GM23338 (cell line): ENCODE results near the gene C4orf33.

ENCODE experiments used
- POLR2AphosphoS5 ChIP-seq: IDR thresholded peaks from 2 replicates; pipeline ENCODE4 v1.6.1; 2016; ENCODE audit warnings: antibody characterized with exemption, low read depth
- ZNF331 ChIP-seq: fragments of 250-450 bp; sonication (Bioruptor Pico); IDR thresholded peaks from 2 replicates; pipeline ENCODE4 v1.5.0; 2020; ENCODE audit warnings: low read depth, mild to moderate bottlenecking, moderate library complexity
- TF ChIP-seq, protein P1 (sequence below), 2 experiments: fragments of 200-600 bp in 1 of 2; sonication (generic) in 1 of 2; conservative IDR thresholded peaks; 2 replicates each; pipeline versions ENCODE4 v1.5.1 to v1.6.1; 2016 to 2017; ENCODE audit warnings: antibody characterized with exemption in 2 of 2, low read depth in 2 of 2, mild to moderate bottlenecking in 2 of 2, moderate library complexity in 1 of 2

DNA sequence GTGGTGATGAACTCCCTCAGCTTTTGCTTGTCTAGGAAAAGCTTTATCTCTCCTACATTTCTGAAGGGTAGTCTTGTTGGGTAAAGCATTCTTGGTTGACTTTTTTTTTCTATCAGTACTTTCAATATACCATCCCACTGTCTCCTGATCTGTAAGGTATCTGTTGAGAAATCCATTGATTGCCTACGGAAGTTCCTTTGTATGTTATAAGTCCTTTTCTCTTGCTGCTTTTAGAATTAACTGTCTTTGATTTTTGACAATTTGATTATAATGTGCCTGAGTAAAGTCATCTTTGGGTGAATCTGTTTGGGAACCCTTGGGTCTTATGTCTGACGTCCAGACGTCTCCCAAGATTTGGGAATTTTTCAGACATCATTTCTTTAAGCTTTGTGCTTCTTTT lies 33.4 kb upstream of the C4orf33 start:
- no peak for TF ChIP-seq ZNF331 (CRISPR knock-in tag)
- TF ChIP-seq, protein P1, sequence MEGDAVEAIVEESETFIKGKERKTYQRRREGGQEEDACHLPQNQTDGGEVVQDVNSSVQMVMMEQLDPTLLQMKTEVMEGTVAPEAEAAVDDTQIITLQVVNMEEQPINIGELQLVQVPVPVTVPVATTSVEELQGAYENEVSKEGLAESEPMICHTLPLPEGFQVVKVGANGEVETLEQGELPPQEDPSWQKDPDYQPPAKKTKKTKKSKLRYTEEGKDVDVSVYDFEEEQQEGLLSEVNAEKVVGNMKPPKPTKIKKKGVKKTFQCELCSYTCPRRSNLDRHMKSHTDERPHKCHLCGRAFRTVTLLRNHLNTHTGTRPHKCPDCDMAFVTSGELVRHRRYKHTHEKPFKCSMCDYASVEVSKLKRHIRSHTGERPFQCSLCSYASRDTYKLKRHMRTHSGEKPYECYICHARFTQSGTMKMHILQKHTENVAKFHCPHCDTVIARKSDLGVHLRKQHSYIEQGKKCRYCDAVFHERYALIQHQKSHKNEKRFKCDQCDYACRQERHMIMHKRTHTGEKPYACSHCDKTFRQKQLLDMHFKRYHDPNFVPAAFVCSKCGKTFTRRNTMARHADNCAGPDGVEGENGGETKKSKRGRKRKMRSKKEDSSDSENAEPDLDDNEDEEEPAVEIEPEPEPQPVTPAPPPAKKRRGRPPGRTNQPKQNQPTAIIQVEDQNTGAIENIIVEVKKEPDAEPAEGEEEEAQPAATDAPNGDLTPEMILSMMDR (conservative IDR thresholded peaks at IDR 0.05; ENCODE audit: low read depth in 2 of 2): no peak
- no peak for TF ChIP-seq POLR2AphosphoS5
